NAMALWA (cell line): ENCODE results near the gene FILIP1.
"Not testable (repeated sequence)": the region's sequence is repeated elsewhere in the genome, so short reads cannot be mapped to it uniquely, and the experiment has no call there.

Source experiments
- DNase-seq: peaks from one replicate; pipeline ENCODE4 v3.0.0-alpha.2; 2015; ENCODE audit warnings: low spot score

The FILIP1 gene

GRCh38 chr6:75449630-75450206, 43.9 kb downstream of the FILIP1 start:
- DNase-seq = no peak

- no peak for DNase-seq
These were observed 47.2 kb downstream of the FILIP1 start for GRCh38 chr6:75446241-75446880.

- DNase-seq = no peak
These were observed 47.9 kb downstream of the FILIP1 start for GRCh38 chr6:75445738-75446137.

- no peak for DNase-seq
These were observed 48.7 kb downstream of the FILIP1 start for GRCh38 chr6:75444899-75445298.

- not testable (repeated sequence) for DNase-seq
These were observed 51.7 kb downstream of the FILIP1 start for GRCh38 chr6:75441883-75442282.

DNA sequence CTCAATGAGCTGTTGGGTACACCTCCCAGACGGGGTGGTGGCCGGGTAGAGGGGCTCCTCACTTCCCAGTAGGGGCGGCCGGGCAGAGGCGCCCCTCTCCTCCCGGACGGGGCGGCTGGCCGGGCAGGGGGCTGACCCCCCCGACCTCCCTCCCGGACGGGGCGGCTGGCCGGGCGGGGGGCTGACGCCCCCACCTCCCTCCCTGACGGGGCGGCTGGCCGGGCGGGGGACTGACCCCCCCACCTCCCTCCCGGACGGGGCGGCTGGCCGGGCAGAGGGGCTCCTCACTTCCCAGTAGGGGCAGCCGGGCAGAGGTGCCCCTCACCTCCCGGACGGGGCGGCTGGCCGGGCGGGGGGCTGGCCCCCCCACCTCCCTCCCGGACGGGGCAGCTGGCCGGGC, 52.1 kb downstream of the FILIP1 start:
- not testable (repeated sequence) for DNase-seq

DNA sequence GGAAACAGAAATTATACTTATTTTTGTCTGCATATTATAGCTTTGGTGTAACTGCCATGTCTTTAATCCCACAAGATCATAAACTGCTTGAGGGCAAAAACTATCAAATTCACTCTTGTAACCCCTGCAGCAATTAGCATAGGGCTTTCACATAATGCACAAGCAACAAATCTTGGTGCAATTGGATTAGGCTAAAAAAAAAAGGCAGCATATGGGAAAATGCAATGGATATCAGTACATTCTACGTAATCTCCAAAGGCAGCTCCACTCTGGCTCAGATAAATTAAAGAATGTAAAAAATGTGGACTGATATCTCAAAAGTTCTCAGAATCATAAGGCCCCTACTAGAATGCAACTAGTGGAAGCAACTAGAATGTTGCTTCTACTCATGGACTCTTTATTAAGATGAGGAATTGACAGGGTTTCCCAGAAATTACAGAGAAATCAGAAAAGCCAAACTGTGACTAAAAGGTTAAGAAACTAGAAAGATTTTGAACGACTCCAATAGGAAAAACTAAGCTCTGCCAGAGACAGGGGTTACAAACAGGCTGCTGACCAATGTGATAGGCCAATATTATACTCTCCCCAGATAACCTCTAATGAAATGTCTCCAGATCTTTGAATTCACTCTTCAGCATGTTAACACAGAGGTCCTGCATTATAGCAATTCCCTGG, 55.0 kb downstream of the FILIP1 start:
- no peak for DNase-seq

DNA sequence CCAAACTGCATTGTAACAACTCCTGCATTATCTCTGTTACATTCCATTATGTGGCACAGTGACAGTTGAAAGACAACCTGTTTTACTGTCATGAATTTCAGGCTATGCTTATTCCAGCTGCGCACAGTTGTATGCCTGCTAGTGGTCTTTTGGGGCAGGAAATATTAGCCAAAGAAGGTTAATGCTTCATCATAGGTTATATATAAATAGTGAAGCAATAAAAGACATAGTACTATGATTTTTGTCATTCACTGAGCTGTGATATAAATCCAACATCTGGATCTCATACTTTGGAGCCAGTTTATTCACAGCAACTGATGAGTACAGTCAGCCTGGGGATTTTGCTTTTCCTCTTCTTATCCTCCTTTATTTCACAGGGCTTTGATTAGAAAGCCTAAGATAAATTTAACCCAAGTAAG, 55.6 kb downstream of the FILIP1 start:
- DNase-seq = no peak

DNA sequence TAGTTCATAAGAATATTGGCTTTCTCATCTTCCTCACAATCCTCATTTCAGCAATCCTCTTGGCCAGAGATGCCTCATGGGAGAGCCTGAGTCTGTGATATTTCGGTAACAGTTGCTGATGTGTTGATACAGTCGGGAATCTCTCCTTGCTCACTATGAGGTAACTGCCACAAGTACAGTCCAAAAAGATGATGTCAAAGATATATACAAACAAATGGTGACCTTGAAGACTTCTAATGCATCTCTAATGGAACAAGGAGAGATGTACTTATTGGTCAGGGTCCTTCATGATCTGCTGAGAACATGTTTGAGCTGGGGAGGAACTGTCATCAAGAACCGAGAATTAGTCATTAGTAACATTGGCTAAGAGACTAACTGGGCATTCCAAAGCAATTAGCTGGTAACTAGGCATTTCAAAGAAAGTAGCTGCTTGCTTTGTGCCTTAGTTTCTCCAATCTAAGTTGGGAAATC, 56.1 kb downstream of the FILIP1 start:
- DNase-seq = no peak

- no peak for DNase-seq
These were observed 56.7 kb downstream of the FILIP1 start for GRCh38 chr6:75436869-75437268.

GRCh38 chr6:75432809-75433208, 60.8 kb downstream of the FILIP1 start:
- not testable (repeated sequence) for DNase-seq

- no peak for DNase-seq
These were observed 62.2 kb downstream of the FILIP1 start for GRCh38 chr6:75431379-75431778.

DNA sequence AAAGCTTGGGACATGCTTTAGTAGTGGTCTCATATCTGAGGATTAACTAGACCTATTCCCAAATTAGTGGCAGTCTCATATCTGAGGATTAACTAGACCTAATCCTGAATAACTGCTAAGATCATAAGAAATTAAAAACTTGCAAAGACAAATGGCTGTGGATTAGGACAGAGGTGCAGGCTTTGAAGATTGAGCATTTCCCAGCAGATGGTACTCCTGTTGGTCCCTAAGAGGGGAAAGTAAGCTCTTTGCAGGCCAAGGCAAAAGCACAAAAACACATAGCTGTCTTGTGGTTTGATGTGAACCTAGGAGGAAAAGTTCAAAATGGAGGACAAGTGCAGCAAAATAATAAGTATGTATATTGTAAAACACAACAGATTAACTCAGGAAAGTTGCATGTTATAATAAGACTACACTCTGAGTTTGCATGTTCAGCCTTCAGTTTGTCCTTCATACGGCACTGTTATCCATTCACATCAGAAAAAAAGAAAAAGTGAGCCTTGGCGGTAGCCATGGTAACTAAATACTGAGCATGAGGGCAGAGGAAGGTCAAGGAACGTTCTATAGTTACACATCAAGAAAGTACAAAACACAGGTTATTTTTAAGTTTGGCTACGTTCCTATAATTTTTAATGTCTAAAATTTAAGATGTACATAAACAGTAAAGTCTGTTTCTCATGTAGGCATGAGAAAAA, 62.8 kb downstream of the FILIP1 start:
- no peak for DNase-seq

DNA sequence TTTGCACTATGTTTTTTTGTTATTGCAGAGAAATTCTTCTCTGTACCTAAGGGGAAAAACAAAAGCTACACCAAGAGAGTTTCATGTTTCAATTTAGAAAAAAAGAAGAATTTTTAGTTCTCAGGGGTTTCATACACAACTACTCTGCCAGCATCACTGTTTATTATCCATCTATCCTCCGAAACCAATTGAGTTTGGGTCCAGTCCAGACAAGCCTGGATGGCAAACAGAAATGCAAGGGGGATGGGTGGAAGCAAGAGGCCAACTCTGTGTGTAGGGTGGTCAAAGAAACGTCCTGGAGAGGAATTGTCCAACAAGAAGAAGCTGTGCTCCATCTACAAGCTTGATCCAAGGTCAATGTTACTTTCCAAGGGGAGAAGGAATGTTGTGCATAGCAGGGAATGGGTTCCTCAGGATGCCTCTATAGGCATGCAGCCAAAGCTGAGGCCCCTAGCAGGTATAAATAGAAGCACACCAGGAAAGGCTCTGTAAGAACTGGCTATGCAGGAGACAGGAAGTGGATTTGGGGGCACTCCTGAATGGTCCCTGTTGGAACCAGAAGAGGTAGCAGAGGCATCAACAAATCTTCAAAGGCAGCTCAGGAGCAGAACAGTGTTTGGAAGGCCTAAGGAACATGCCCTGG, 64.4 kb downstream of the FILIP1 start:
- DNase-seq = no peak

GRCh38 chr6:75428204-75428603, 65.4 kb downstream of the FILIP1 start:
- DNase-seq = no peak

GRCh38 chr6:75427329-75427728, 66.3 kb downstream of the FILIP1 start:
- no peak for DNase-seq

- no peak for DNase-seq
These were observed 68.7 kb downstream of the FILIP1 start for GRCh38 chr6:75424618-75425548.

DNA sequence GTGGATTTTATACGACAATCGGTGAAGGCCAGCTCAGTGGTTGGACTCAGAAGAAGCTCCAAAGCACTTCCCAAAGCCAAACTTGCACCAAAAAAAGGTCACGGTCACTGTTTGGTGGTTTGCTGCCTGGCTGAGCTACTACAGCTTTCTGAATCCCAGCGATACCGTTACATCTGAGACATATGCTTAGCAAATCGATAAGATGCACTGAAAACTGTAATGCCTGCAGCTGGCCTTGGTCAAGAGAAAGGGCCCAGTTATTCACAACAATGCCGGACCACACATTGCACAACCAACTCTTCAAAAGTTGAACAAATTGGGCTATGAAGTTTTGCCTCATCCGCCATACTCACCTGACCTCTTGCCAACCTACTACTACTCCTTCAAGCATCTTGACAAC, 70.2 kb downstream of the FILIP1 start:
- no peak for DNase-seq

DNA sequence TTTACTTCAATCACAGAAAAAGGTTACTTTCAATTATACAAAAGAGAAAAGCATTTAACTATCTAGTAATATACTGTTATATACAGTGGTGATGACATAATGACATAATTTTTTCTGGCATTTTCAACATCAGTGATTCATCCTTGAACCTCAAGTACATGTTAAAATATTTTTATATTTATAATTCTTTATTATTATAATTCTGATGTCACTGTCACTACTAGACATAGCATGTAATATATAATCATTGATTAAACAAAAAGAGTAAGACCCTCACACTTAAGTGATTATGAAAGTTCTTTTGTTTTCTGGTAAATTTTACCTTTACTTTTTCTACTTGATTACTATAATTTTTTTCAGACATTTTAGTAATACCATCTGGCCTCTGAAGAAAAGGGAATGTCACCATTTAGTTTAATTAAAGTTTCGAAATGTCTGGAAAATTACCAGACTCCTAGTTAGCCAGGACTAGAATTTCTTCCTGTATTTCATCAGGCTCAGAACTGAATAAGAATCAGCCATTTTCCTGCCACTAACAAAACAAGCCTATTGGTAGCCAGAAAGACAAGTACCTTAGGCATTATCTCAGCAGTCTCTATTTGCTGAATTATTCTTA, 71.5 kb downstream of the FILIP1 start:
- no peak for DNase-seq

- DNase-seq = no peak
These were observed 72.1 kb downstream of the FILIP1 start for GRCh38 chr6:75421316-75422023.
